ENCODE data around the gene USP25. TPM values are rescaled to one million over a fixed set of nuclear protein-coding genes. Genes with fewer than 3 reads are reported as not detected.

The USP25 gene
- total RNA-seq, 3 donors from 2014 or later, result 52.8 to 78.4 (median 53.0) TPM

- H3K4me3 ChIP-seq, result no peak overlapping the region
- H3K4me1 ChIP-seq, result no peaks in the 10 kb centered on the region
- no peaks in the 10 kb centered on the region for H3K36me3 ChIP-seq
- TF ChIP-seq POLR2AphosphoS5 (IDR thresholded peaks at IDR 0.05) (no peak), POLR2A (IDR thresholded peaks at IDR 0.05) (no peak), CTCF (IDR thresholded peaks at IDR 0.05) (no peak)
- no peaks in the 10 kb centered on the region for H3K27me3 ChIP-seq
- H3K9me3 ChIP-seq, result no peaks in the 10 kb centered on the region
- DNase-seq (ENCODE audit: low spot score in 2 of 2), result no peak
- H3K27ac ChIP-seq, result no peak overlapping the region
- intact Hi-C loops (cut with DNase I; ENCODE audit: low total_unique reads), result no loop called here
These were observed 41.8 kb upstream of the USP25 start for GRCh38 chr21:15688016-15688415.

DNA sequence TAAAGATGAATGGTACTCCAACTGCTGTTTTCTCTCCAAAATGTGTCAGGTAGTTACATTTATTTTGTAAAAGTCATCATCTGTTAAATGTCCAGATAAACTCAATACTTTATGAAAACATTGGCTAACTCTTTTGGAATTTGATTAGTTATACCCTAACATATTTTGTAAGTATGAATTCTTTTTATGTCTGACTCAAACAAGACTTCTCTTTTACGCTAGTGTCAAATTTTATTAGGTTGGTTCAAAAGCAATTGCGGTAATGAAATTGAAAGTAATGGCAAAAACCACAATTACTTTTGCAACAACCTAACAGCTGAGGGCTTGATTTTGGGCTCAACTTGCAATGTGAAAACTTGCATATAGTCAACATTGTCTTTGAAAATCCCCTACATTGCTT lies 41.0 kb upstream of the USP25 start:
- TF ChIP-seq POLR2AphosphoS5 (IDR thresholded peaks at IDR 0.05), result no peak
- no peak for TF ChIP-seq CTCF (IDR thresholded peaks at IDR 0.05)
- TF ChIP-seq POLR2A (IDR thresholded peaks at IDR 0.05), result no peak
- no peaks in the 10 kb centered on the region for H3K4me1 ChIP-seq
- intact Hi-C loops (cut with DNase I; ENCODE audit: low total_unique reads), result no loop called here
- no peaks in the 10 kb centered on the region for H3K36me3 ChIP-seq
- H3K9me3 ChIP-seq, result no peaks in the 10 kb centered on the region
- H3K27ac ChIP-seq, result no peak overlapping the region
- H3K27me3 ChIP-seq, result no peaks in the 10 kb centered on the region
- DNase-seq (ENCODE audit: low spot score in 2 of 2), result no peak
- H3K4me3 ChIP-seq, result no peak overlapping the region

- H3K27me3 ChIP-seq, result no peaks in the 10 kb centered on the region
- H3K9me3 ChIP-seq, result no peaks in the 10 kb centered on the region
- TF ChIP-seq POLR2AphosphoS5 (IDR thresholded peaks at IDR 0.05), result no peak
- TF ChIP-seq CTCF (IDR thresholded peaks at IDR 0.05), result no peak
- TF ChIP-seq POLR2A (IDR thresholded peaks at IDR 0.05), result no peak
- H3K4me3 ChIP-seq, result no peak overlapping the region
- no peak for DNase-seq (ENCODE audit: low spot score in 2 of 2)
- no peaks in the 10 kb centered on the region for H3K36me3 ChIP-seq
- no peaks in the 10 kb centered on the region for H3K4me1 ChIP-seq
- no peak overlapping the region for H3K27ac ChIP-seq
- intact Hi-C loops (cut with DNase I; ENCODE audit: low total_unique reads), result no loop called here
These were observed 37.1 kb upstream of the USP25 start for GRCh38 chr21:15692711-15693110.

DNA sequence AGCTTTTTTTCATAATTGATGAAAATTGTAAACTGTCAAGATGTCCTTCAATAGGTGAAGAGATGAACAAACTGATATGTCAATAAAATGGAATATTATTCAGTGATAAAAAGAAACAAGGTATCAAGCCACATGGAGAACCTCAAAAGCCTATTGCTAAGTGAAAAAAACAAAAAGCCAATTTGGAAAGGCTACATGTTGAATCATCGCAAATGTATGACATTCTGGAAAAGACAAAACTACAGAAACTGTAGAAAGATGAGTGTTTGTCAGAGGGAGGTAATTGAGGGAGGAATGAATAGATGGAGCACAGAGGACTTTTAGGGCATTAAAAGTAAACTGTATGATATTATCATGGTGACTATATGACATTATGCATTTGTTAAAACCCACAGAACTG lies 34.5 kb upstream of the USP25 start:
- Histone ChIP-seq H3K4me3 (no peak overlapping the region), H3K4me1 (no peaks in the 10 kb centered on the region), H3K27me3 (no peaks in the 10 kb centered on the region), H3K9me3 (no peaks in the 10 kb centered on the region), H3K36me3 (no peaks in the 10 kb centered on the region), H3K27ac (no peak overlapping the region)
- TF ChIP-seq CTCF (IDR thresholded peaks at IDR 0.05), result no peak
- no peak for TF ChIP-seq POLR2AphosphoS5 (IDR thresholded peaks at IDR 0.05)
- no peak for TF ChIP-seq POLR2A (IDR thresholded peaks at IDR 0.05)
- intact Hi-C loops (cut with DNase I; ENCODE audit: low total_unique reads), result no loop called here
- no peak for DNase-seq (ENCODE audit: low spot score in 2 of 2)

- Histone ChIP-seq H3K36me3 (no peaks in the 10 kb centered on the region), H3K9me3 (peaks cover 0 to 7% of the 10 kb centered on the region in 2 donors), H3K27me3 (no peaks in the 10 kb centered on the region), H3K4me3 (no peak overlapping the region), H3K27ac (no peak overlapping the region), H3K4me1 (no peaks in the 10 kb centered on the region)
- intact Hi-C loops (cut with DNase I; ENCODE audit: low total_unique reads), result no loop called here
- no peak for TF ChIP-seq POLR2A (IDR thresholded peaks at IDR 0.05)
- DNase-seq (ENCODE audit: low spot score in 2 of 2), result no peak
These were observed 28.0 kb upstream of the USP25 start for GRCh38 chr21:15701830-15702229.

DNA sequence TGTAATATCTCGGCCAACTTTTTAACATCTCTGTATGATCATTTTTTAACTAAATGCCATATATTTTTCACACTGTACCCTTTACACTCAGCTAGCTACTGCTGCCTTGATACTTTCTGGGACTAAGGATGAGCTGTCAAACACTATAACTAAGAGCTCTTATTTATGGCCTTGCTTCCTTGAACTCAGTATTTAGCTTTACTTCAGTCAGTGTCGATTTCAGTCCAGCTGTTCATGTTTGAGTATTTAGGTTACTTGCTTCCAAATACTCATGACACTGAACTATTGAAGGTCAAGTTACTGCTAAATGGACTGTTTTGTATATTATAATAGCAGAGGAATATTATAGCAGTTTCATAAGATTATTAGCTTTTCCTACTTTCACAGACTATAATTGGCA lies 25.9 kb upstream of the USP25 start:
- no peak for TF ChIP-seq POLR2A (IDR thresholded peaks at IDR 0.05)
- TF ChIP-seq POLR2AphosphoS5 (IDR thresholded peaks at IDR 0.05), result no peak
- no peak for TF ChIP-seq CTCF (IDR thresholded peaks at IDR 0.05)
- Histone ChIP-seq H3K9me3 (peaks cover 0 to 7% of the 10 kb centered on the region in 2 donors), H3K4me3 (no peak overlapping the region), H3K36me3 (no peaks in the 10 kb centered on the region), H3K4me1 (no peaks in the 10 kb centered on the region), H3K27ac (no peak overlapping the region), H3K27me3 (no peaks in the 10 kb centered on the region)
- DNase-seq (ENCODE audit: low spot score in 2 of 2), result no peak
- intact Hi-C loops (cut with DNase I; ENCODE audit: low total_unique reads), result no loop called here

Data from breast epithelium (tissue), 4 donors.